GM12865 (cell line): ENCODE data around the gene EPHB3.

ENCODE experiments used
- DNase-seq: peaks from one replicate; pipeline ENCODE4 v3.0.0; 2010; ENCODE audit warnings: low read depth
- H3K4me3 ChIP-seq: 2 replicates; pipeline ENCODE4 v1.5.1; 2011; ENCODE audit warnings: mild to moderate bottlenecking, low read depth, low read length, control low read depth
- CTCF ChIP-seq: IDR thresholded peaks from 2 replicates; pipeline ENCODE4 v1.5.1; 2011; ENCODE audit warnings: low read length, control low read depth, low read depth, inconsistent platforms; ENCODE audit not compliant: insufficient read depth; ENCODE audit errors: missing control alignments

Gene EPHB3

GRCh38 chr3:184629555-184630160 lies 68.1 kb downstream of the EPHB3 start:
- TF ChIP-seq CTCF = no peak
- no peak overlapping the region for H3K4me3 ChIP-seq
- no peak for DNase-seq

GRCh38 chr3:184630861-184631471 lies 69.4 kb downstream of the EPHB3 start:
- no peak for TF ChIP-seq CTCF
- no peak for DNase-seq
- H3K4me3 ChIP-seq = no peak overlapping the region

GRCh38 chr3:184631472-184631861 lies 69.9 kb downstream of the EPHB3 start:
- TF ChIP-seq CTCF = no peak
- no peak overlapping the region for H3K4me3 ChIP-seq
- DNase-seq = no peak
